Fibroblast of lung (primary cell): Measurements from ENCODE around the gene FHIT. TPM values are rescaled to one million over a fixed set of nuclear protein-coding genes. Genes with fewer than 3 reads are reported as not detected.
A peak's percentile ranks its signal among the peaks of the same experiment; 100 is the strongest.

Experiments used
- DNase-seq, 2 donors: peaks; one replicate each; pipeline versions ENCODE4 v3.0.0 to v3.0.0-alpha.2; 2010; ENCODE audit warnings: low read depth in 2 of 2
- H2AFZ ChIP-seq: 2 replicates; pipeline ENCODE4 v1.5.1; 2012; ENCODE audit warnings: low read length, control low read depth, inconsistent platforms
- H3K27ac ChIP-seq: 2 replicates; pipeline ENCODE4 v1.5.1; 2011; ENCODE audit warnings: low read length, control low read depth; ENCODE audit not compliant: insufficient read depth
- H3K27me3 ChIP-seq: 2 replicates; pipeline ENCODE4 v1.5.1; 2011; ENCODE audit warnings: mild to moderate bottlenecking, low read length; ENCODE audit not compliant: control insufficient read depth, insufficient read depth
- H3K36me3 ChIP-seq: 2 replicates; pipeline ENCODE4 v1.5.1; 2011; ENCODE audit warnings: low read length; ENCODE audit not compliant: control insufficient read depth, insufficient read depth
- H3K4me1 ChIP-seq: 2 replicates; pipeline ENCODE4 v1.5.1; 2011; ENCODE audit warnings: low read length; ENCODE audit not compliant: control insufficient read depth, insufficient read depth; ENCODE audit errors: extremely low read depth
- H3K4me2 ChIP-seq: 2 replicates; pipeline ENCODE4 v1.5.1; 2011; ENCODE audit warnings: low read length, control low read depth; ENCODE audit not compliant: insufficient read depth; ENCODE audit errors: extremely low read depth
- H3K4me3 ChIP-seq, 4 experiments: fragments of 200-600 bp in 1 of 4; sonication (generic) in 1 of 4; replicated peaks in 1 of 4; 2 replicates each; pipeline ENCODE4 v1.5.1; 2011 to 2016; ENCODE audit warnings: low read length in 4 of 4, low read depth in 3 of 4, mild to moderate bottlenecking in 3 of 4, control low read depth in 2 of 4, inconsistent platforms in 1 of 4, mixed read lengths in 1 of 4; ENCODE audit not compliant: insufficient read depth in 1 of 4; ENCODE audit errors: control extremely low read depth in 1 of 4
- H3K79me2 ChIP-seq: 2 replicates; pipeline ENCODE4 v1.5.1; 2012; ENCODE audit warnings: mild to moderate bottlenecking, low read length, inconsistent platforms; ENCODE audit not compliant: control insufficient read depth, insufficient read depth
- H3K9ac ChIP-seq: 2 replicates; pipeline ENCODE4 v1.5.1; 2011; ENCODE audit warnings: mild to moderate bottlenecking, low read length, control low read depth; ENCODE audit not compliant: insufficient read depth
- H3K9me3 ChIP-seq: 2 replicates; pipeline ENCODE4 v1.5.1; 2012; ENCODE audit warnings: low read depth, low read length; ENCODE audit not compliant: control insufficient read depth, insufficient read depth
- H4K20me1 ChIP-seq: 2 replicates; pipeline ENCODE4 v1.5.1; 2011; ENCODE audit warnings: low read length; ENCODE audit not compliant: control insufficient read depth, insufficient read depth; ENCODE audit errors: extremely low read depth
- EZH2 ChIP-seq: IDR thresholded peaks from 2 replicates; pipeline ENCODE4 v1.5.1; 2012; ENCODE audit warnings: low read length, control low read depth, mild to moderate bottlenecking; ENCODE audit errors: missing control alignments
- polyA plus RNA-seq, 2 donors: library from polyadenylated mRNA; depleted of rRNA in 1 of 2; stranded (reverse) in 1 of 2; unstranded in 1 of 2; fragments of >200 nt; gene quantifications; 2 replicates each; pipeline ENCODE4 v1.2.1, GENCODE V29; 2011 to 2012; ENCODE audit warnings: missing spikeins in 1 of 2
- total RNA-seq: library from RNA; depleted of rRNA; stranded (reverse); fragments of >200 nt; gene quantifications from 2 replicates; pipeline ENCODE4 v1.2.1, GENCODE V29; 2014
- TF ChIP-seq, protein P1 (sequence below), 2 donors: IDR thresholded peaks in 1 of 2; conservative IDR thresholded peaks in 1 of 2; 1 replicate in 1 of 2; 2 replicates in 1 of 2; pipeline ENCODE4 v1.5.1; 2011 to 2012; ENCODE audit warnings: low read length in 2 of 2, control low read depth in 1 of 2, inconsistent platforms in 1 of 2, low read depth in 1 of 2, mild to moderate bottlenecking in 1 of 2

The FHIT gene
- total and polyA plus RNA-seq, 2 donors (not counting 1 experiment from before 2014, with no cell fraction given): 0.79 to 2.1 TPM

DNA sequence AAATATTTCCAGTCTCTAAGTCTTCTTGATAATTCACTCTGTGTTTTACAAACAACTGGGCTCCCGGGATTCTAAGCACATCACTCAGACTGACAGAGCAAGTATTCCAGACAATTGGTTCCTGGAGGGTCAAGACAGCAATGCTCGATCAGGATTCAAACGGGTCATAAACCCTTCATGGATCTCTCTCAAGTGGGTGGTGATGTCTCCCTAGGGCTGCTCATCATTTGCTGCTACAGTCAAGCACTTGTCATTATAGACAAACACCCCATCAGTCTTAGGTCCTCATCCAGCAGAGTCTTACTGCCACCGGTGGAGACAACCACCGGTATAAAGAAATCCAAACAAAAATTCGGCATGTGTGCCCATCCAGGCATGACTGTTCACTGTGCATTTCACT lies 921.1 kb downstream of the FHIT start:
- DNase-seq: no peak
- Histone ChIP-seq H3K9ac (no peak overlapping the region), H3K27me3 (no peaks in the 10 kb centered on the region), H3K9me3 (no peaks in the 10 kb centered on the region), H2AFZ (no peak overlapping the region), H3K36me3 (no peaks in the 10 kb centered on the region), H3K4me3 (no peak overlapping the region), H4K20me1 (no peaks in the 10 kb centered on the region), H3K4me1 (no peaks in the 10 kb centered on the region), H3K79me2 (no peaks in the 10 kb centered on the region), H3K4me2 (no peak overlapping the region), H3K27ac (no peak overlapping the region)
- TF ChIP-seq EZH2: no peak
- TF ChIP-seq, protein P1, sequence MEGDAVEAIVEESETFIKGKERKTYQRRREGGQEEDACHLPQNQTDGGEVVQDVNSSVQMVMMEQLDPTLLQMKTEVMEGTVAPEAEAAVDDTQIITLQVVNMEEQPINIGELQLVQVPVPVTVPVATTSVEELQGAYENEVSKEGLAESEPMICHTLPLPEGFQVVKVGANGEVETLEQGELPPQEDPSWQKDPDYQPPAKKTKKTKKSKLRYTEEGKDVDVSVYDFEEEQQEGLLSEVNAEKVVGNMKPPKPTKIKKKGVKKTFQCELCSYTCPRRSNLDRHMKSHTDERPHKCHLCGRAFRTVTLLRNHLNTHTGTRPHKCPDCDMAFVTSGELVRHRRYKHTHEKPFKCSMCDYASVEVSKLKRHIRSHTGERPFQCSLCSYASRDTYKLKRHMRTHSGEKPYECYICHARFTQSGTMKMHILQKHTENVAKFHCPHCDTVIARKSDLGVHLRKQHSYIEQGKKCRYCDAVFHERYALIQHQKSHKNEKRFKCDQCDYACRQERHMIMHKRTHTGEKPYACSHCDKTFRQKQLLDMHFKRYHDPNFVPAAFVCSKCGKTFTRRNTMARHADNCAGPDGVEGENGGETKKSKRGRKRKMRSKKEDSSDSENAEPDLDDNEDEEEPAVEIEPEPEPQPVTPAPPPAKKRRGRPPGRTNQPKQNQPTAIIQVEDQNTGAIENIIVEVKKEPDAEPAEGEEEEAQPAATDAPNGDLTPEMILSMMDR (conservative IDR thresholded peaks at IDR 0.05 in 1 of 2, IDR thresholded peaks at IDR 0.05 in 1 of 2; ENCODE audit: low read depth in 1 of 2, low read length in 2 of 2): no peak

DNA sequence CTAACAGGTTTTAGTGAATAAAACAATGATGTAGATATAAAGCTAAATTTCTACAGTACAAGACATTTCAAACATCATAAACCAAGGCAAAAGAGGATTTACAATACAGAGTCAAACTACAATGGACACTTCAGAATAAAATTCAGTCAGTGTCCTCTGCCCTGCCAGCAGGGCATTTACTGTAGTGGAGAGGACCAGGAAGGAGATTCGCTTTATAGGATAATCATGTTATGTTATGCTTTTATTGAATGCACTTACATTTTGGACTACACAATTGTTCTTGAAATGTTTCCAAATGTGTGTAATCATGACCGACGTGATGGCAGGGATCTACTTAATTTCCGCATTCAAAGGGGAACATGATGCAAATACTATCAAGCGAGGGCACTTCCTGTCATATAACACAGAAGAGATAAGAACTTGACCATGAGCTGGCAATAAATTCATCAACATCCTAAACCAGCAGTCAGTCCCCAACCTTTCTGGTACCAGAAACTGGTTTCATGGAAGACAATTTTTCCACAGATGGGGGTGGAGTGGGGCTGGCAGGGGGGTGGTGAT lies 925.6 kb downstream of the FHIT start:
- H3K4me3 ChIP-seq: no peak overlapping the region
- no peaks in the 10 kb centered on the region for H4K20me1 ChIP-seq
- H3K79me2 ChIP-seq: no peaks in the 10 kb centered on the region
- no peak overlapping the region for H2AFZ ChIP-seq
- no peak overlapping the region for H3K4me2 ChIP-seq
- DNase-seq: peak in 1 of 2 donors; percentile 28
- no peaks in the 10 kb centered on the region for H3K36me3 ChIP-seq
- no peak overlapping the region for H3K27ac ChIP-seq
- no peaks in the 10 kb centered on the region for H3K9me3 ChIP-seq
- TF ChIP-seq, protein P1 (conservative IDR thresholded peaks at IDR 0.05 in 1 of 2, IDR thresholded peaks at IDR 0.05 in 1 of 2; ENCODE audit: low read depth in 1 of 2, low read length in 2 of 2): no peak
- TF ChIP-seq EZH2: no peak
- H3K27me3 ChIP-seq: no peaks in the 10 kb centered on the region
- no peaks in the 10 kb centered on the region for H3K4me1 ChIP-seq
- no peak overlapping the region for H3K9ac ChIP-seq

DNA sequence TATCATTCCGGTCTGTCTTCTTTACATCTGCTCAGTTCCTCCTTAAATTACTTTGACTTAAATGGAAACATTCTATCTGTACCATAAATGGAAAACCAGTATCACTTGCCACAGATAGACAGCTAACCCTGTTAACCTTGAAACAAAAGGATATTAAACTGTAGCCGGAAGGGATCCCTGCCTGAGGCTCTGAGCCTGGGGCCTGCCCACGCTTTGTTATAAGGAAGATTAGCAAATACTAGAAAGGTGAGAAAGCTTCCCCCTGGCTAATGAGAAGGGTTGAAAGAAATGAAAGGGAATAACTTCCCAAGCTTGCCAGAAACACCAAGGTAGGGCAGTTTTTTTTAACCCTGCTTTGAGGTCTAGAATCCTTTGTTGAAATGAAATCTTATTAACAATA lies 927.6 kb downstream of the FHIT start:
- Histone ChIP-seq H3K36me3 (no peaks in the 10 kb centered on the region), H3K4me2 (no peak overlapping the region), H4K20me1 (no peaks in the 10 kb centered on the region), H3K9me3 (no peaks in the 10 kb centered on the region), H3K4me3 (no peak overlapping the region), H3K79me2 (no peaks in the 10 kb centered on the region), H2AFZ (no peak overlapping the region), H3K27ac (no peak overlapping the region), H3K4me1 (no peaks in the 10 kb centered on the region), H3K9ac (no peak overlapping the region), H3K27me3 (no peaks in the 10 kb centered on the region)
- DNase-seq: no peak
- TF ChIP-seq, protein P1 (conservative IDR thresholded peaks at IDR 0.05 in 1 of 2, IDR thresholded peaks at IDR 0.05 in 1 of 2; ENCODE audit: low read depth in 1 of 2, low read length in 2 of 2): no peak
- no peak for TF ChIP-seq EZH2
